ENCODE results near the gene MRPS16. TPM values are rescaled to one million over a fixed set of nuclear protein-coding genes. Genes with fewer than 3 reads are reported as not detected.

The MRPS16 gene
- 45.4 and 83.2 TPM in 2 replicates for total RNA-seq (ENCODE audit: low replicate concordance)

GRCh38 chr10:73252445-73253224 lies at the start of gene MRPS16:
Gene MRPS16 (minus strand): TSS chr10:73252644. CDS start chr10:73252482, 162 bp downstream.
- no peak for TF ChIP-seq CTCF (IDR thresholded peaks at IDR 0.05; ENCODE audit: insufficient read depth, low read length)

GRCh38 chr10:73296946-73297345 lies 44.5 kb upstream of the MRPS16 start:
- TF ChIP-seq CTCF (IDR thresholded peaks at IDR 0.05; ENCODE audit: insufficient read depth, low read length), result no peak
- H3K4me3 ChIP-seq (ENCODE audit: low read depth, low read length), result no peak overlapping the region
- no peak for DNase-seq (ENCODE audit: low read depth)

More at GRCh38 chr10:73252445-73253224, at the start of gene MRPS16:
- H3K4me3 ChIP-seq (ENCODE audit: low read depth, low read length), result peak within 1 kb of the TSS; percentile 99
- peak; percentile 97 for DNase-seq (ENCODE audit: low read depth)

- TF ChIP-seq CTCF (IDR thresholded peaks at IDR 0.05; ENCODE audit: insufficient read depth, low read length), result no peak
- no peak for DNase-seq (ENCODE audit: low read depth)
- no peak overlapping the region for H3K4me3 ChIP-seq (ENCODE audit: low read depth, low read length)
Measured at GRCh38 chr10:73293461-73293860, 41.0 kb upstream of the MRPS16 start.

GRCh38 chr10:73289958-73290357 lies 37.5 kb upstream of the MRPS16 start:
- no peak for DNase-seq (ENCODE audit: low read depth)
- TF ChIP-seq CTCF (IDR thresholded peaks at IDR 0.05; ENCODE audit: insufficient read depth, low read length), result no peak
- H3K4me3 ChIP-seq (ENCODE audit: low read depth, low read length), result no peak overlapping the region

- no peak overlapping the region for H3K4me3 ChIP-seq (ENCODE audit: low read depth, low read length)
- DNase-seq (ENCODE audit: low read depth), result no peak
- TF ChIP-seq CTCF (IDR thresholded peaks at IDR 0.05; ENCODE audit: insufficient read depth, low read length), result no peak
Measured at GRCh38 chr10:73287441-73287840, 35.0 kb upstream of the MRPS16 start.

GRCh38 chr10:73281097-73281496 lies 28.7 kb upstream of the MRPS16 start:
- H3K4me3 ChIP-seq (ENCODE audit: low read depth, low read length), result no peak overlapping the region
- TF ChIP-seq CTCF (IDR thresholded peaks at IDR 0.05; ENCODE audit: insufficient read depth, low read length), result no peak
- no peak for DNase-seq (ENCODE audit: low read depth)
